T-helper 2 cell treated with Interferon-gamma antibody and Interleukin-4, amounts not matched to agents 100 ng/mL and 5 ng/mL, for 36 hours (primary cell): ENCODE measurements around the gene IFT88. TPM values are rescaled to one million over a fixed set of nuclear protein-coding genes. Genes with fewer than 3 reads are reported as not detected.

Source experiments
- intact Hi-C: fragments of 100-400 bp; cut with micrococcal nuclease; formaldehyde crosslinking; loops from one replicate; pipeline ENCODE4 v1.15.1; 2023
- total RNA-seq: library from RNA; stranded (reverse); gene quantifications from 2 replicates; pipeline ENCODE4 v1.2.3, GENCODE V29; 2022

IFT88 gene
- total RNA-seq, 1 donor from 2014 or later, result 4.8 TPM

DNA sequence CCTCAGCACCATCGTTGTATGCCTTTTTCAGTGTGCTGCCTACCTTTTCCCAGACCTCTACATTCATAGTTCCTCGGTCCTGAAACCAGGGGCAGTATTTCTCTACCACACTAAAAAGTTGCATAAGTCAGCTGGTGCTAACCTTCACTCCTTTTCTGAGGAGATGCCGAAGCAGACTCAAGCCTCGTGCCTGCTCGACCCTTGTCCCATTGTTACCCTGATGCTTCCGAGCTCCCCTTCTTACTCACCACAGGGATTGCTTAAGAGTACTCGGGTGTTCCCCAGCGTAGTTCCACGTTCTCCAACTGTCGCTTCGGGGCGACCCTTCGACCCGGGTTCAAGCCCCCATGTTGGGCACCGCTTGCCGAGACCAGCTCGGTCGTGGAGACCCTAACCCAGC, 117.6 kb downstream of the IFT88 start:
- intact Hi-C loops, result no loop called here

DNA sequence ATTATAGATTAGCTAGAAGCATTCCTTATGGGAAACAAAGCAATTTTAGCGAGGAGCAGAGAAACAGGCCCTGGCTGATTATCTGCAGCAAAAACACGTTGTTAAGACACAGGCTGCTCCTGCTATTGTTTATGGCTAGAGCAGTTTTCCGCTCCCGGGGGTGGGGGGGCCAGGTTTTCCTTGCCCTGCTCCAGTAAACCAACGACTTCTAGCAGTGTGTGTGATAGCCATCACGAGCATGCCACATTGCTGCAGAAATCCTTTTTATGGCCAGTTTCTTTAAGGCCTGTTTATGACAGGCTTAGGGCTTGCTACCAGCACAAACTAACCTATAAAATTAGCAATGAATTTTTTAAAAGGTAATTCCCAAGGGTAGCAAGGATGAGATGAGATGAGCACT, 118.1 kb downstream of the IFT88 start:
- intact Hi-C loops, result no loop called here

DNA sequence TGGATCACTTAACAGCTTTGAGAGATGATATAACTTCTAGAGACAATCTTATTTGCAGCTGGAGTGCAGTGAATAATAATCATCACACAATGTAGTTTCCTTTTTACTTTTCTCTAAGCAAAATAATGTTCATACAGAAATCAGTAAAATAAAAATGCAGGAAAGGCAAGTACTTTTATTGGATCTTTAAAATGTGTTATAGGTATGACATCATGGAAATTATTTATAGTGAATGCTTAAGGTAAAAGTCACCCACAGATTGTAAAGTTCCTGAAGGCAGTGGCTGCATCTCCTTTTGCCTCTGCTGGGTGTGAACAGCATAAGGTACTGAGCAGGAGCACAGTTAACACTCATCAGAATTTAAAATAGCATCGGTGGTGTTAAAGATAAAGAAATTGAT, 119.2 kb downstream of the IFT88 start:
- intact Hi-C loops, result no loop called here

DNA sequence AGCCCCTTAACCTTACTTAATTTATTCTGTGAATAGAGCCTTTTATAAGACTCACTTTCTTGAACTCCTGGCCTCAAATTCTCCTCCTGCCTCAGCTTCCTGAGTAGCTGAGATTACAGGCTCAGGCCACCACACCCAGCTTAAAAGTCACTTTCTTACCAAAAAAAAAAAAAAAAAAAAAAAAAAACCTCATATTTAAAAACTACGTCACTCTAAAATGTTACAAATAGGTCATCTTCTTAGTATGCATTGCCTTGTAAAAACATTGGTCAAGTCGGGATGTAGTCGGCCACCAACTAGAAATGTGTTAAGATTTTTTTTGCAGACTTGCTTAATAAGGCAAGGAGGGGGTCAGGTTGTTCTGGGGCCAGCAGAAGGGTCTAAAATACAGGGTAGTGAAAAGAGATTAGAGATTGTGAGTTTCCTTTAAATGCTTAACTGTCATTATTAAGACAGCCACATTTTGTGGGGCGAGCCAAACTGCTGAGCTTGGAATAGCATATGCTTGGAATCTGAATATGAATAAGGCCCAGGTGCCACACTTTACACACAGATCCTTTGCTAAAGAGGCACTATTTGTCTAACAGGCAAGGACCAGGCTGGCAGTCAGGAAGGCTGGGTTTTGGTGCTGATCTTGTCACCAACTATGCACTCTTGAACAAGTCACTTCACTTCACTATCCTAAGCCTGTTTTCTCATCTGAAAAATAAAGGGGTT, 120.1 kb downstream of the IFT88 start:
- intact Hi-C loops, result no loop called here

DNA sequence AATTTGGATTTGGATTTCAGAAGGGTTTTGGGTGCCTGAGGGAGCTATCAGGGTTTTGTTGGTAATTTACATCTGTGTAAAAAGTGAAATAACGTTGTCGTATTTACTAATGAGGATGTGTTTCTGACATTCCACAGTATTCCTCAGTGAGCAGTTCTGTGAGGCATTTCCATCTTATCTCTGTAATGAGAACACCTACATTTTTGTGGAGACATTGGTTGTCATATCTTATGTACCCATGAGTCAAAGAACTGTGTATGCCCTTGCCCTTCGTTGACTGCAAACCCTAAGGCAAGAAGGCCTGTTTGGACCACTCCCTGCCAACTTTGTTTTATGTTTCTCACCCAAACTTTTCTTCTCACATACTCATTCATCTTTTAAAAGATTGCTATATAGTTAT, 122.3 kb downstream of the IFT88 start:
- intact Hi-C loops, result no loop called here

DNA sequence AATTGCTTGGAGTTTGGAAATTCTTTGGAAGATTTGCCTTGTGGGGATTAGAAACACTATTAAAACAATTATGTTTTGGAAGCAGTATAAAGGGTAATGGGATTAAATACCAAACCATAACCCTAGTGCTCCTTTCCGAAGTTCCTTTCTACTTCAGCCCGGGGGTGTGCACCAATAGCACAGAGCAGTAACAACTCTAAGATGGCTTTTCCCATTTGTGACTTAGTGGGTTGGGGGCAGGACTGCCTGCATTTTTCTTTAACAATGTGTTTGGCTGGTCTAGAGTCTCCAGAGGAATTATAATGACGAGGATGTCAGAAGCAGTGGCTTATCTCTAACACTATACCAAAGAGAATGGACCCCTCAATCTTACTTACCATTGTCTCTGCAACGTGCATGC, 124.7 kb downstream of the IFT88 start:
- intact Hi-C loops, result no loop called here

DNA sequence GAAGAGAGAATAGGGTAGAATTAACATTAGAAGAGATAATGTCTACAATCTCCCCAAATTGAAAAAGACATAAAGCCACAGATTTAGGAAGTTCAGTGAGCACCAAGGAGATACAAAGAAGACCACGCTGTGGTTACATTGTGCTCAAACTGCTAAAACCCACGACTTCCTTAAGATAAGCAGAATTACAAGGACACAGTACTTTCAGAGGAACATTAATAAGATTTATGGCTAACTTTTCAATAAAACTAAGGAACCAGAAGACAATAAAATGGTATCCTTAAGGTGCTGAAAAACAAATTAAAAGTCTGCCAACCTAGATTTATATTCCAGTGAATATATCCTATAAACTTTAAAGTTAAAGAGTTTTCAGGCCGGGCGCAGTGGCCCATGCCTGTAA, 129.1 kb downstream of the IFT88 start:
- intact Hi-C loops, result no loop called here

DNA sequence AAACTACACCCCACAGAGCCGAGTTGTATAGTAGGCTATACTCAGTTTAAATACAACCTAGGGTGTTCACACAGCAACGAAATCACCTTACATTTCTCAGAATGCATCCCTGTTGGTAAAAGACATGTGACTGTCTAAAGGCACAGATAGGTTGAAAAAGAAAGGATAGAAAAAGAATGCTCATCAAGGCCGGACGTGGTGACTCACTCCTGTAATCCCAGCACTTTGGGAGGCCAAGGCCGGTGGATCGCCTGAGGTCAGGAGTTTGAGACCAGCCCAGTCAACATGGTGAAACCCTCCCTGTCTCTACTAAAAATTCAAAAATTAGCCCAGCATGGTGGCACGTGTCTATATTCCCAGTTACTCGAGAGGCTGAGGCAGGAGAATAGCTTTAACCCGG, 132.8 kb downstream of the IFT88 start:
- intact Hi-C loops, result loop anchor here (5.0 kb wide), 1 partner anchor 502 kb away; no protein-coding TSS in a partner anchor

DNA sequence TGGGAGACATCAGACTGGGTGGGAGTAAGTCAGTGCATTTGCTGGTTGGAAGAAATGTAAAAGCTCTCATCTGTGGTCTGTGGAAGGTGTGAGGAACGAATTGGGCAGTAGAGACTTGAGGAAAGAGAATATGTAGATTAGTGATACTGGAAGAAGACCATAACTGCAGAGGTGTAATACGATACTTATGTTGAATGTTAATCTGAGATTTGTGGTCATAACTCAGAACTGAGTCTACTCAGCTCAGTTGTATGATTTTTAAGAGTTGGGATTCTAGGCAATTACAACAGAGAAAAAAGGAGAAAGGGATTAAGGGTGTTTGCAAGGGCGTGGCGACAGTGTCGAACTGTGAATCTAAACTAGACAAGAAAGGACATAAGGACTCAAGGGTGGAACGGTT, 133.3 kb downstream of the IFT88 start:
- intact Hi-C loops, result loop anchor here (5.0 kb wide), 1 partner anchor 503 kb away; no protein-coding TSS in a partner anchor

DNA sequence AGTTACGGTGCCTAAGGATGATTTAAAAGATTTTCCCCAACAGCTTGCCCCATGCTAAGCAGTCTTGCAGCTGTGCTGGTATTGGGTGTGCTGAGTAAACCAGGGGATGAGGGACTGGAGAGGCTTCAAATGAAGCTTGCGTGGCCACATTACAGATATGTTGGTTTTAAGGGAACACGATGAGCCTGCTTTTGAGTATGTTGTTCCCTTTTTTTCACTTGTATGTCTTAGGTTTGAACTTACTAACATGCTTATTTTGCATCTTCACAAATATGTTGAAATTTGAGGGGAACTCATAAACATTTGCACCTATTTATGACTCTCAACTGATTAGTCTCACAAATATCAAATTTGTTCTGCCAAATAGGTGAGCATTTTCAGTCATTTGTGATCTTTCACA, 134.5 kb downstream of the IFT88 start:
- intact Hi-C loops, result loop anchor here (5.0 kb wide), 1 partner anchor 504 kb away; no protein-coding TSS in a partner anchor

DNA sequence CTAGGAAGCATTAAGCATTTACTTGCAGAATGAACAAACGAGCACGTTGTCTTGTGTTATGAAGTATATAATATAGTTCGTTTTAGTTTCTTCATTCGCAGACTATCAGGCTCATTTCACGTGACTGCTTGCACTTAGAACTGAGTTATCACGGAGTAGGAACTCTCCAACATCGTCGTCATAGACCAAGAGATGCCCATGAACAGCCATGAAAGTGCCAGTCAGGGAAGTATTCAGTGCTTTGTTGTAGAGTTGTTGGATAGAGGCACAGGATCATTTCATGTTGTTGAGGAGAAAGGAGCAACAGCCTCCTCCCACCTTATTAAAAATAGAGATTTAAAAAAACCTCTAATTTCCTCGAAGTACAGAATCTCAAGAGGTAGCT, 135.6 kb downstream of the IFT88 start:
- intact Hi-C loops, result loop anchor here (5.0 kb wide), 1 partner anchor 505 kb away; no protein-coding TSS in a partner anchor

DNA sequence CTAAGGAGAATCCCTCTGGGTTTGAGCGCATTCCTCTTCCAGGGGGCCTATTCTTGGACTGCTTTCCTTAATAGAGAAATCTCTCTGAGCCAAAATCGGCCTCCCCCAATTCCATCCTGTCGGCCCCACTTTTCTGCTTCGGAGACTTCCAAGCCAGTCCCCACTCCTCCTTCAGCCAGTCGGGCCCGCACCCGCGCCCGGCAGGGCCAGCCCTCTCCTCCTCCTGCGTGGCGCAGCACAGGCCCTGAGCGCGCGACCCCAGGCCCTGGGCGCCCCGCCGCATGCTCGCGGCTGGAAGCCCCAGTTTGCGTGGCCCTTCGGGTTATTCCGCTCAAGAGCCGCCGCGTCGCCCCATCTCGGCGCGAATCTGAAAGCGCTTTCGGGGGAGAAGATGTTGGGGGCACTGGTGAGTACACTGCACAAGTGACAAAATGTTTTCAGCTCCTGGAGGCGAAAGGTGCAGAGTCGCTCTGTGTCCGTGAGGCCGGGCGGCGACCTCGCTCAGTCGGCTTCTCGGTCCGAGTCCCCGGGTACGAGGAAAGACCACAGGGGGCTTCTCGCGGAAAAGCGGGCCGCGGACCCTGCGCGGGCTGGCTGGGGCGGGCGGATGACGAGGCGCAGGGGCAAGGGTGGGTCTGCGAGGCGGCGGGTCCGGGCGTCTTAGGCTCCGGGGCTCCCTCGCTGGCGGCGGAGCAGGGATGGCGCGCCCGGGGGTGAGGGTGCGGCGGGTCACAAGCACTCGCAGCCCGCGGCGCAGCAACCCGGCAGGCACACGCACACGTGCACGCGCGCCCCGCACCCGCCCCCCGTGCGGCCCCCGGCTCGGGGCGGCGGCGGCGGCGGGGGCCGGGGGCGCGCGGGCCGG, 136.2 kb downstream of the IFT88 start, which contains the start of gene IL17D:
IL17D (plus strand) TSS at position 785 of the 865 bp plus-strand sequence. CDS start 303 bp downstream, outside the sequence.
- intact Hi-C loops, result loop anchor here (5.0 kb wide), 1 partner anchor 506 kb away; no protein-coding TSS in a partner anchor

DNA sequence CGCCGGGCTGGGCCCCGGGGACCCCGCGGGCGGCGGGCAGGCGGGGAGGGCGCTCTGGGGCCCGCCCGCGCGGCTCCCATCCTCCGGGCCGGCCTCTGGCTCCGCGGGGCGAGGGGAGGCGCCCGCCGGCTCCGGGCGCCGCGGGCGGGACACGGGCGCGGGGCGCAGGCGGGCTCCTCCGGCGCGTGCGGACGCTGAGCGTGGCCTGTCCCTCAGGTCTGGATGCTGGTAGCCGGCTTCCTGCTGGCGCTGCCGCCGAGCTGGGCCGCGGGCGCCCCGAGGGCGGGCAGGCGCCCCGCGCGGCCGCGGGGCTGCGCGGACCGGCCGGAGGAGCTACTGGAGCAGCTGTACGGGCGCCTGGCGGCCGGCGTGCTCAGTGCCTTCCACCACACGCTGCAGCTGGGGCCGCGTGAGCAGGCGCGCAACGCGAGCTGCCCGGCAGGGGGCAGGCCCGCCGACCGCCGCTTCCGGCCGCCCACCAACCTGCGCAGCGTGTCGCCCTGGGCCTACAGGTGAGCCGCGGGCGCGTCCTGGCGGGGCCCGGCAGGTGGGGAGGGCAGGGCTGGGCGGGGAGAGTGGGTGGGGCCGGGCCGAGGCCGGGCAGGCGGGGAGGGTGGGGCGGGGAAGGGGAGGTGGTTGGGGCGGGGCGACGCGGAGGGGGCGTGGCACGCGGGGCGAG, 137.0 kb downstream of the IFT88 start:
- intact Hi-C loops, result loop anchor here (1.0 to 5.0 kb wide), 4 partner anchors 69 to 507 kb away; partner anchors contain the start of genes CRYL1, EEF1AKMT1 and IFT88

DNA sequence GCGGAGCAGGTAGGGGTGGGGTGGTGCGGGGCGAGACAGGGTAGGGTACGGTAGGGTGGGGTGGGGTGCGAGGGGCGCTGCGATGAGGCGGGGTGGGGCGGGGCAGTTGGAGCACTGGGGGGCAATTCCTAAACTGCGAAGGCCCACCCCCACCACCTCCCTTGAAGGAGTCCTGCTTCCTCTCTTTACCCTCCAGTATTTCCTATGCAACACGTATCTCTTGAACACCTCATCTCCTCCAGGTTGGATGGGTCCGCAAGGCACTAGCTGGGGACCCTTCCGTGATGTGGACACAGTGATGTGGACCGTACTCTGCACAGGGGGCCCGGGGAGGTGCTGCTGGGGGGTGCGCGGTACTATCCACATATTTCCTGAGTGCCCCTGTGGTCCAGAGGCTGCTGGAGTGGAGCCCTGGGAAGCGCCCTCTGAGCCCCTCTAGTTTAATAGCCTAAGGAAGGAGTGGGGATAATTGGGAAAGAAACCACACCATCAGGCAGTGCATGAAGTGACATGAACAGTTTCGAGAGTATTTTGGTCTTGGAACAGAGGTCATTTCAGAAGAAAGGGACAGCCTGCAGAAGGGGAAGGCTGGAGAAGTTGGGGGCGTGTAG, 137.6 kb downstream of the IFT88 start:
- intact Hi-C loops, result loop anchor here (1.0 to 5.0 kb wide), 4 partner anchors 68 to 507 kb away; partner anchors contain the start of genes CRYL1, EEF1AKMT1 and IFT88

DNA sequence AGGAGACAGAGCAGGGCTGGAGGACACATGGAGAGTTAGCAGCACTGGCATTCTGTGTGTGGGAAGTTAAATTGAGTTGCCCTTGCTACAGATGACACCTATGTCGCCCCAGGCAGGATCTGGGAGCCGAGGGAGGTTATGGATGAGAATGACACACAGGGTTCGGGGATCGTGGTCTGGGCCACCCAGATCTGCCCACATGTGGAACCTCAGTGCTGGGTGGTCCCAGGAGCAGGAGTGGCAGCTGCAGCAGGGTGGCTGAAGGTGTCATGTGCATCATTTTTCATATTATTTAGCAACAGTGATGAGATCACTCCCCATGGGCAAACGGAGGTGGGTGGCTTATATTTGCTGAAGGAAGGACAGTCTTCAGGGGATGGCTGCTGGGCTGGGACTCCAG, 139.7 kb downstream of the IFT88 start:
- intact Hi-C loops, result no loop called here

DNA sequence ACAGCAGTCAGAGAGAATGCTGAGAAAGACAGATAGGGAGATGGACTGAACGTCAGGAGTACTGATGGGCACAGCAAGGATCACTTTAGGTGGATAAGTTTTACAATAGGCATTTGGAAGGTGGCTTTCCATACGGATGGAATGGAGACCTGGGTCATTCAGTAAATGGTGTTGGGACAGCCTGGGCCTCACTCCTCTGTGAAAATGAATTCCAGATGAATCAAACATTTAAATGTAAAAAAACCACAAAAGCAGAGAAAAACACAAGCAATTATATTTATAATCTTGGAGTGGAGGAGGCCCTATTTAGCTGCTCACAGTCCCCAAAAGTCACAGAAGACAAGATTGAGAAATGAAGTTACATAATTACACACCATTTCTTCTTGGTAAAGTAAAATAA, 141.3 kb downstream of the IFT88 start:
- intact Hi-C loops, result no loop called here

DNA sequence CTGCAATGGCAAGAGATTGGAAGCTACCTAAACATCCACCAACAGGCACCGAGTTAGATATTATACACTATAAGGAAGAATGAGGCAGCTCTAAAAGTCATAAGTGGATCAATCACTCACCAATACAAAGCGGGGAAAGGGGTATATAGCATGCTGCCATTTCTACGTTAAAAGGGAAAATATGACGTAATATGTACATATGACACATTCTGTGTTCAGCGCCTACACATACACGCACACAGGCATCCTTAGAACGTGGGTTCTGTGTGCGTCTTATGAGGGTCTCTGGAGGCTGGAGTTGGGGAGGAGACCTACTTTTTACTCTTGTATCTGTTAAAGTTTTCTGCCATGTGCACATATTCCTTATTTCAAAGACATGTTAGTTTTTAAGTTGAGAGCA, 142.4 kb downstream of the IFT88 start:
- intact Hi-C loops, result no loop called here

DNA sequence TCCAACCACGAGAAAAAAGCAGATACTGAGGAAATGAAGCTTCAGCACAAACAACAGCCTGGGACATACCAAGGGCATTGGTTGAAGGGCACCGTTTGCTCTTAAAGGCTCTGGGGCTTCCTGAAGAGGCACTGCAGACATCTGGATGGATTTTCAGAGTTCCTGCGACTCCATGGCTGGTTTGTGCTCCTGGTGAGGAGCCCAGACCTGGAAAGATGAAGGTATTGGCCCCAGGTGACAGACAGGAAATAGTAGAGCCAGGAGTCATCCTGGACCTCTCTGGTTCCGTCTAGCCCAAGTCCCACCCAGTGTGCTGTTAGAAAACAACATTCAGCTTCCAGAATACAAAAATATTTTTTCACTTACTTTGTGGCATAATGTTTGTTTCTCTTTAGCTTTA, 142.8 kb downstream of the IFT88 start:
- intact Hi-C loops, result no loop called here

DNA sequence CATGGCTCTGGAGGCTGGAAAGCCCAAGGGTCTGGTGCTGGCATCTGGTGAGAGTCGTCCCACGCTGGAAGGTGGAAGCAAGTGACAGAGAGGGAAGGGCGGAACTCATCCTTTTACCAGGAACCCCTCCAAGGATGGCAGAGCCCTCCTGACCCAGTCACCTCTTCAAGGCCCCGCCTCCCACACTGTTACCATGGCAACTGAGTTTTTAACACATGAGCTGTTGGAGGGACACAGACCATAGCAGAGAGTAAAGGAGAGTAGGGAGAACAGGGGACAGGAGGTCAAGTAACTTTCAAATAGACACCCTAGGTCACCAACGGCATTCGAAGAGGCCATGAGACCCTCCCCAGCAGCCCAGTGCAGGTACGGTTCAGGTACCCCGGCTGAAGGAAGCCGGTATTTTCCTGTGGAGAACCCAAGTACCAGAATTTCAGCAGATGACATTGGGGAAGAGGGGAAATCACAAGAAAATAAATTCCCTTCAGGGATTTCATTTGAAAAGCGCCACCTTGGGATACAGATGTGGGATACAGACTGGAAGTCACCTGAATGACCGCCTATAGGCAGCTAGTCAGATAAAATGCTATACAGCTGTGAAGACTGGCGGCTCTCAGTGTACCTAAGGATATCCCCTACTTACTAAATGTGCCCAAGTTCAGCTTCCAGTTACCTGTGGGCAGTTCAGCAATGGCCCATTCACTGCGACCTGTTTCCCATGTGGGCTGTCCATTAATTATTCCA, 144.5 kb downstream of the IFT88 start:
- intact Hi-C loops, result loop anchor here (1.0 to 2.0 kb wide), 3 partner anchors 117 to 217 kb away; no protein-coding TSS in a partner anchor

DNA sequence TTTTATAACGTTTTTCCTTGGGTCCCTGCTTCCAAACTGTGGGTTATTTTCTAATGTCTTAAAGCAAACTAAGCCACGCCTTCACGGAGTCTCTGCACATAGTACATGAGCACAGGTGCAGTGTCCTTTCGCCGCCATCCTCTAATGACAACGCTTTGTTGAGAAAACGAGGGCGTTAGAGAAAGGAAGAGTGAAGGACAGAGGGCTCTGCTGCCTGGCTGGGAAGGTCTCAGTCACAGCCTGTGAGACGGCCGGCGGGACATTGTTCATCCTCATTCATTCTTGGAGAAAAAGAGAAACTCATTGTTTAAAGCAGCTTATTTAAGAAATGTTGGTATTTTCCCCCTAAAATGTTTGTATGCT, 146.0 kb downstream of the IFT88 start:
- intact Hi-C loops, result loop anchor here (2.0 kb wide), 2 partner anchors 212 to 218 kb away; no protein-coding TSS in a partner anchor
